ENCODE results near the gene D2HGDH. TPM values are rescaled to one million over a fixed set of nuclear protein-coding genes. Genes with fewer than 3 reads are reported as not detected.

Gene D2HGDH
- total and polyA plus RNA-seq, 8 donors: 32.8 to 53.3 (median 39.7) TPM

DNA sequence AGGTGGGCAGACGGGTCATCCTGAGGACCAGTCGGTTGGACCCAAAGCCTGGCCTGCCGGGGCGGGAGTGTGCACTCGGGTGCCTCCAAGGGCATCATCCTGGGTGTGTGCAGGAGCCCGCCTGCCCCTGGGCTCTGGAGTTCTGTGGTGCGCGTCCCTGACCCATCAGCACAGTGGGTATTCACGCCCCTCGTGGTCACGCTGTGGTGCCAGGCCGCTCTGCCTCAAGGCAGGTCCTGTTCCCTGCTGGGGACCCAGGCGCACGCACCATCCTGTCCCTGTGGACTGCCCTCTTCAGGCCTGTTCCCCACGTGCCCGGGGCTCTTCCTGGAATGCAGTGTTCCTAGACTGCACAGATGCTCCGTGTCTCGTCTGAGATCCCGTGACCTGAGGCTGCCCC, 14.3 kb upstream of the D2HGDH start:
- peaks cover 0 to 12% of the 10 kb centered on the region in 2 donors for H3K9me3 ChIP-seq
- H3K27me3 ChIP-seq: no peaks in the 10 kb centered on the region
- TF ChIP-seq, protein P1, sequence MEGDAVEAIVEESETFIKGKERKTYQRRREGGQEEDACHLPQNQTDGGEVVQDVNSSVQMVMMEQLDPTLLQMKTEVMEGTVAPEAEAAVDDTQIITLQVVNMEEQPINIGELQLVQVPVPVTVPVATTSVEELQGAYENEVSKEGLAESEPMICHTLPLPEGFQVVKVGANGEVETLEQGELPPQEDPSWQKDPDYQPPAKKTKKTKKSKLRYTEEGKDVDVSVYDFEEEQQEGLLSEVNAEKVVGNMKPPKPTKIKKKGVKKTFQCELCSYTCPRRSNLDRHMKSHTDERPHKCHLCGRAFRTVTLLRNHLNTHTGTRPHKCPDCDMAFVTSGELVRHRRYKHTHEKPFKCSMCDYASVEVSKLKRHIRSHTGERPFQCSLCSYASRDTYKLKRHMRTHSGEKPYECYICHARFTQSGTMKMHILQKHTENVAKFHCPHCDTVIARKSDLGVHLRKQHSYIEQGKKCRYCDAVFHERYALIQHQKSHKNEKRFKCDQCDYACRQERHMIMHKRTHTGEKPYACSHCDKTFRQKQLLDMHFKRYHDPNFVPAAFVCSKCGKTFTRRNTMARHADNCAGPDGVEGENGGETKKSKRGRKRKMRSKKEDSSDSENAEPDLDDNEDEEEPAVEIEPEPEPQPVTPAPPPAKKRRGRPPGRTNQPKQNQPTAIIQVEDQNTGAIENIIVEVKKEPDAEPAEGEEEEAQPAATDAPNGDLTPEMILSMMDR (IDR thresholded peaks at IDR 0.05): no peak
- no peak overlapping the region for H3K4me3 ChIP-seq
- DNase-seq: peak in 1 of 4 donors; percentile 73
- H3K36me3 ChIP-seq: peaks cover 0 to 92% of the 10 kb centered on the region in 2 donors
- peaks cover 0 to 3% of the 10 kb centered on the region in 2 donors for H3K4me1 ChIP-seq
- H3K27ac ChIP-seq: no peak overlapping the region
- no peak for ATAC-seq
- intact Hi-C loops (cut with DNase I): no loop called here

DNA sequence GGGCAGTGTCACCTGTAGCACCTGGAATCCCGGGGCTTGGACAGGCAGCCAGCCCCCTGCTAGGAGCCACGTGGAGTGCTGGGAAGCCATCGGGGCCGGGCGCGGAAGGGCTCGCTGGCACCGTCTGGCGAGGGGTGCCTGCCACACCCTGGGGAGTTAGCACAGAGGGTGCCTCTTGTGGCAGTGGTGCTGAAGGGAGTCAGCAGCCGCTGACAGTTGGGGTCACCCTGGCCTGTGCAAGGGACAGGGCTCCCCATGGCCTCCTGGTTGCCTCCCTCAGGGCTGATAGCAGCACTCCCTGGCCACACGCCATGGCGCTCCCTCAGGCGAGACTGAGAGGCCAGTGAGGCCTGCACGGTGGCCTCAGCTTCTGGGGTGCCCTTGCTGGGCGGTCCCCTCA, 13.9 kb upstream of the D2HGDH start:
- peak in 1 of 4 donors; percentile 60 for DNase-seq
- TF ChIP-seq, protein P1 (IDR thresholded peaks at IDR 0.05): no peak
- H3K4me1 ChIP-seq: peaks cover 0 to 3% of the 10 kb centered on the region in 2 donors
- peaks cover 0 to 12% of the 10 kb centered on the region in 2 donors for H3K9me3 ChIP-seq
- H3K27me3 ChIP-seq: no peaks in the 10 kb centered on the region
- intact Hi-C loops (cut with DNase I): no loop called here
- H3K4me3 ChIP-seq: no peak overlapping the region
- H3K36me3 ChIP-seq: peaks cover 0 to 94% of the 10 kb centered on the region in 2 donors
- ATAC-seq: peak; percentile 12
- no peak overlapping the region for H3K27ac ChIP-seq

DNA sequence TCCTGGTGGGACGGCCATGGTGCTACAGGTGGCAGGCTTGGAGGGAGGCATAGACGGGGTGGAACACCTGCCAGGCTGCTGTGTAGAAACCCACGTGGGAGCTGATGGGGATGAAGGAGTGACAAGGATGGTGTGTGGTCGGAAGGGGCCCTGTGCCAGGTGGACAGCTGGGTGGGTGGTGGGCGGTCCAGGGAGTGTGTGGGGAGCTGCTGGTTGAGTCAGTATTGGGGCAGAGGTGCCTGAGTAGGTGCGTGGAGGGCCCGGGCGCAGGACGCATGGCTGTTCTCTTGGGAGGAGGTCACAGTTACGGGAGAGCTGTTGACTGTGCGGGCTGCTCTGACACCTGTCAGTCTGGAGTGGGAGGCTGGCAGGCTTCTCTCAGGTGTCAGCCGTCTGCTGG, 12.6 kb upstream of the D2HGDH start:
- Histone ChIP-seq H3K4me1 (peaks cover 0 to 3% of the 10 kb centered on the region in 2 donors), H3K9me3 (peaks cover 0 to 12% of the 10 kb centered on the region in 2 donors), H3K27me3 (no peaks in the 10 kb centered on the region), H3K4me3 (no peak overlapping the region), H3K36me3 (peaks cover 0 to 92% of the 10 kb centered on the region in 2 donors), H3K27ac (no peak overlapping the region)
- no peak for ATAC-seq
- DNase-seq: peak in 1 of 4 donors; percentile 73
- TF ChIP-seq, protein P1 (IDR thresholded peaks at IDR 0.05): no peak
- intact Hi-C loops (cut with DNase I): no loop called here

DNA sequence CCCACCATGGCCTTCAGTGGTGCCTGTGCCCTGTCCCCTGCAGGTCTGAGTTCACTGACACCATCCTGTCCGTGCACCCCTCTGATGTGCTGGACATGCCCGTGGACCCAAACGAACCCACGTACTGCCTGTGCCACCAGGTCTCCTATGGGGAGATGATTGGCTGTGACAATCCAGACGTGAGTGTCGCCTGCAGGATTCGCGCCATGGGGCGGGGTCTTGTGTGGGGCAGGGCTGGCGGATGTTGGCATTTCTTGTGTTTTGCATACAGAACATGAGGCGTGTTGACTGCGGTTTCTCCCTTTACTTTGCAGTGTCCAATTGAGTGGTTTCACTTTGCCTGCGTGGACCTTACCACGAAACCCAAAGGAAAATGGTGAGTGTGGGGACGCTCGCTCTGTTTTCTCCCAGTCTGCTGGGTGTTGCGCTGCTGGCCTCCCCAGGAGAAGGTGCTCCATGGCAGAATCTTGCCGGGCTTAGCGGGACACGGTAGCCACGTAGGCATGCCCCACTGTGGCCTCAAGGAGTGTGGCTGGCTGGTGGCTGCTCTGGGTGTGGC, 11.5 kb upstream of the D2HGDH start:
- Histone ChIP-seq H3K27me3 (no peaks in the 10 kb centered on the region), H3K9me3 (peaks cover 0 to 12% of the 10 kb centered on the region in 2 donors), H3K4me1 (peaks cover 0 to 3% of the 10 kb centered on the region in 2 donors), H3K27ac (no peak overlapping the region), H3K4me3 (no peak overlapping the region), H3K36me3 (peaks cover 0 to 85% of the 10 kb centered on the region in 2 donors)
- no peak for ATAC-seq
- TF ChIP-seq, protein P1 (IDR thresholded peaks at IDR 0.05): no peak
- intact Hi-C loops (cut with DNase I): no loop called here
- no peak for DNase-seq

DNA sequence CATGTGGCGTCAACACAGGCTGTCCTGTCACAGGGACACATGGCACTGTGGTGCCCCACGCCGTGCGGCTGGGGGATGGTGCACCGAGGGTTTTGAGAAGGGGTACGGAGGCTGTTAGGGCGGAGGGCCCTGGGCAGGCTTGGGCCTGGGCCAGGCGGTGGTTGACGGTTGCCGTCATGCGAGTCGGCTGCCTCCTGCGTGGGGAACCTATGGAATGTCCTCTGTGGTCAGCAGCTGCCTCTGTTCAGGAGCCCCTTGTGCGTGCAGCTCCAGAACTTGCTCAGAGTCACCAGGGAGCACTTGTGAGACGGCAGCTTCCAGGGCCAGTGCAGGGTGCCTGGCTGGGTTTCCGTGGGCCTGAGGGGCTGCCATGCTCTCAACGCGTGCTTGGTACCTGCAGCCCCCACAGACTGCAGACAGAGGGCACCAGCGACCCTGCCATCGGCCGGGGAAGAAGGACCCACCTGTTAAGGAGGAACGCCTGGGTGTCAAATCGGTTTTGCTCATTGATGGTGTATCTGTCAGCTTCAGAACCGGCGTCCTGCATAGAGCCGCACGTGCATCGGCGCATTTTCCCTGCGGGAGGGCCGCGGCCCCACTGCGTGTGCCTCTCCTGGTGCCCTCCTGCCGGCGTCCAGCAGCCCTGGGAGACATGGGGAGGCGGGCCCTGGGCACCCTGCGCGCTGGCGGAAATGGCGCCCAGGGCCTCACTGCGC, 10.0 kb upstream of the D2HGDH start:
- TF ChIP-seq, protein P1 (IDR thresholded peaks at IDR 0.05): no peak
- ATAC-seq (no peak), DNase-seq (no peak)
- H3K36me3 ChIP-seq: peaks cover 0 to 72% of the 10 kb centered on the region in 2 donors
- H3K9me3 ChIP-seq: peaks cover 0 to 12% of the 10 kb centered on the region in 2 donors
- H3K4me3 ChIP-seq: no peak overlapping the region
- intact Hi-C loops (cut with DNase I): no loop called here
- H3K27me3 ChIP-seq: no peaks in the 10 kb centered on the region
- peaks cover 0 to 3% of the 10 kb centered on the region in 2 donors for H3K4me1 ChIP-seq
- H3K27ac ChIP-seq: no peak overlapping the region
